H1 (cell line): Measurements from ENCODE around the gene MYMX. TPM values are rescaled to one million over a fixed set of nuclear protein-coding genes. Genes with fewer than 3 reads are reported as not detected.

ENCODE experiments used
- CTCF ChIA-PET: fragments of 300-600 bp; sonication (Branson Sonifier 250); formaldehyde crosslinking; loops from one replicate; lab custom pipeline; 2021; ENCODE audit not compliant: partially characterized antibody; lab: Charles Lee
- POLR2A ChIA-PET: fragments of 300-600 bp; sonication (Branson Sonifier 250); formaldehyde crosslinking; loops from one replicate; lab custom pipeline; 2021; ENCODE audit warnings: inconsistent platforms; ENCODE audit not compliant: partially characterized antibody; lab: Charles Lee
- DNase-seq, 2 experiments: peaks; one replicate each; pipeline versions ENCODE4 v3.0.0 to v3.0.0-alpha.2; 2010 to 2022; ENCODE audit warnings: low spot score in 2 of 2, low read depth in 1 of 2, mixed read lengths in 1 of 2
- FAIRE-seq: peaks from 2 replicates; lab custom pipeline; 2011; peaks lifted over from hg19 to GRCh38; lab: Jason Lieb, UNC
- H2AFZ ChIP-seq: 2 replicates; pipeline ENCODE4 v1.8.1; 2012; ENCODE audit warnings: low read length, inconsistent platforms
- H2AK5ac ChIP-seq: 2 replicates; pipeline ENCODE4 v1.6.1; 2013; ENCODE audit warnings: low read depth, low read length
- H2BK120ac ChIP-seq: replicated peaks from 2 replicates; pipeline ENCODE3; 2013; ENCODE audit warnings: low read depth, low read length, inconsistent platforms
- H2BK12ac ChIP-seq: 2 replicates; pipeline ENCODE4 v1.6.1; 2013; ENCODE audit warnings: low read depth, low read length
- H2BK15ac ChIP-seq: 2 replicates; pipeline ENCODE4 v1.6.1; 2013; ENCODE audit warnings: low read length
- H2BK20ac ChIP-seq: 2 replicates; pipeline ENCODE4 v1.6.1; 2013; ENCODE audit warnings: low read length
- H2BK5ac ChIP-seq: 2 replicates; pipeline ENCODE4 v1.6.1; 2013; ENCODE audit warnings: low read depth, low read length
- H3K14ac ChIP-seq: 2 replicates; pipeline ENCODE4 v1.6.1; 2013; ENCODE audit warnings: inconsistent platforms; ENCODE audit not compliant: insufficient read length
- H3K18ac ChIP-seq: 2 replicates; pipeline ENCODE4 v1.6.1; 2013; ENCODE audit warnings: low read length; ENCODE audit errors: extremely low read depth
- H3K23ac ChIP-seq: 2 replicates; pipeline ENCODE4 v1.6.1; 2013; ENCODE audit warnings: inconsistent platforms; ENCODE audit not compliant: insufficient read length
- H3K23me2 ChIP-seq: 2 replicates; pipeline ENCODE4 v1.6.1; 2013; ENCODE audit warnings: low read depth, low read length
- H3K27ac ChIP-seq: 2 replicates; pipeline ENCODE4 v1.6.1; 2011; ENCODE audit warnings: low read depth, low read length, inconsistent platforms
- H3K27me3 ChIP-seq, 4 experiments: replicated peaks in 1 of 4; 1 replicate in 1 of 4; 2 replicates in 3 of 4; pipeline versions ENCODE4 v1.6.1 to v1.8.1; 2011 to 2013; ENCODE audit warnings: low read length in 3 of 4, mild to moderate bottlenecking in 3 of 4, inconsistent platforms in 2 of 4, mixed read lengths in 2 of 4, moderate library complexity in 1 of 4; ENCODE audit not compliant: control insufficient read depth in 3 of 4, insufficient read depth in 3 of 4; ENCODE audit errors: extremely low read depth in 1 of 4
- H3K36me3 ChIP-seq, 4 experiments: 2 replicates each; pipeline versions ENCODE4 v1.6.1 to v1.8.1; 2011 to 2013; ENCODE audit warnings: mild to moderate bottlenecking in 4 of 4, low read length in 3 of 4, moderate library complexity in 2 of 4, control low read depth in 1 of 4, inconsistent platforms in 1 of 4; ENCODE audit not compliant: insufficient read depth in 4 of 4, control insufficient read depth in 2 of 4
- H3K4ac ChIP-seq: replicated peaks from 2 replicates; pipeline ENCODE3; 2013; ENCODE audit warnings: low read length, low read depth, mixed read lengths, inconsistent platforms; ENCODE audit not compliant: insufficient read length
- H3K4me1 ChIP-seq, 4 experiments: replicated peaks in 1 of 4; 1 replicate in 1 of 4; 2 replicates in 3 of 4; pipeline versions ENCODE4 v1.6.1 to v1.8.1; 2011 to 2013; ENCODE audit warnings: low read length in 3 of 4, inconsistent platforms in 2 of 4, mixed read lengths in 1 of 4; ENCODE audit not compliant: insufficient read depth in 4 of 4, control insufficient read depth in 3 of 4
- H3K4me2 ChIP-seq, 2 experiments: 2 replicates each; pipeline versions ENCODE4 v1.6.1 to v1.8.1; 2011 to 2013; ENCODE audit warnings: low read depth in 2 of 2, low read length in 2 of 2, control low read depth in 1 of 2, inconsistent platforms in 1 of 2, mild to moderate bottlenecking in 1 of 2; ENCODE audit not compliant: insufficient read depth in 1 of 2
- H3K4me3 ChIP-seq, 4 experiments: fragments of 200-600, 300-600 bp in 1 of 4; sonication (generic), shearing (Covaris generic), sonication (Bioruptor Twin) in 1 of 4; 2 replicates each; pipeline versions ENCODE4 v1.5.1 to v1.8.1; 2011 to 2016; ENCODE audit warnings: low read length in 4 of 4, low read depth in 3 of 4, control low read depth in 2 of 4, inconsistent platforms in 2 of 4, mild to moderate bottlenecking in 2 of 4, mixed read lengths in 1 of 4, moderate library complexity in 1 of 4; ENCODE audit not compliant: insufficient read depth in 2 of 4; ENCODE audit errors: extremely low read depth in 1 of 4
- H3K56ac ChIP-seq: replicated peaks from 2 replicates; pipeline ENCODE3; 2013; ENCODE audit warnings: low read depth, mild to moderate bottlenecking, mixed read lengths, low read length, inconsistent platforms; ENCODE audit not compliant: insufficient read length
- H3K79me1 ChIP-seq: 2 replicates; pipeline ENCODE4 v1.6.1; 2013; ENCODE audit warnings: low read depth, low read length, control low read depth
- H3K79me2 ChIP-seq, 2 experiments: 2 replicates each; pipeline versions ENCODE4 v1.6.1 to v1.8.1; 2012 to 2013; ENCODE audit warnings: low read length in 2 of 2, mild to moderate bottlenecking in 2 of 2, inconsistent platforms in 1 of 2; ENCODE audit not compliant: insufficient read depth in 2 of 2, control insufficient read depth in 1 of 2
- H3K9ac ChIP-seq, 4 experiments: replicated peaks in 1 of 4; 1 replicate in 1 of 4; 2 replicates in 3 of 4; pipeline versions ENCODE4 v1.6.1 to v1.8.1; 2011 to 2013; ENCODE audit warnings: low read depth in 3 of 4, low read length in 3 of 4, control low read depth in 2 of 4, mild to moderate bottlenecking in 2 of 4, moderate library complexity in 2 of 4, inconsistent platforms in 1 of 4; ENCODE audit errors: extremely low read depth in 1 of 4
- H3K9me3 ChIP-seq, 2 experiments: 2 replicates each; pipeline versions ENCODE4 v1.6.1 to v1.8.1; 2012 to 2013; ENCODE audit warnings: mild to moderate bottlenecking in 2 of 2, moderate library complexity in 2 of 2, control low read depth in 1 of 2, inconsistent platforms in 1 of 2, low read depth in 1 of 2, low read length in 1 of 2, mixed read lengths in 1 of 2; ENCODE audit not compliant: insufficient read depth in 2 of 2
- H4K20me1 ChIP-seq, 2 experiments: replicated peaks in 1 of 2; 2 replicates each; pipeline versions ENCODE3 to v1.8.1; 2011 to 2013; ENCODE audit warnings: inconsistent platforms in 2 of 2, low read length in 2 of 2, mild to moderate bottlenecking in 1 of 2; ENCODE audit not compliant: insufficient read depth in 2 of 2, control insufficient read depth in 1 of 2
- H4K5ac ChIP-seq: 2 replicates; pipeline ENCODE4 v1.6.1; 2013; ENCODE audit warnings: low read length, low read depth, mixed read lengths, inconsistent platforms; ENCODE audit not compliant: insufficient read length
- H4K8ac ChIP-seq: 2 replicates; pipeline ENCODE4 v1.8.0; 2013; ENCODE audit warnings: mild to moderate bottlenecking, moderate library complexity, low read length, inconsistent platforms; ENCODE audit not compliant: insufficient read depth; ENCODE audit errors: extremely low read depth
- H4K91ac ChIP-seq: replicated peaks from 2 replicates; pipeline ENCODE3; 2013; ENCODE audit warnings: low read length, mixed read lengths, inconsistent platforms; ENCODE audit not compliant: insufficient read length
- ASH2L ChIP-seq: fragments of 200-600, 300-600 bp; sonication (generic); IDR thresholded peaks from one replicate; pipeline ENCODE4 v1.7.1; 2017; ENCODE audit warnings: low read length
- ATF3 ChIP-seq: IDR thresholded peaks from 2 replicates; pipeline ENCODE4 v1.6.1; 2011; ENCODE audit warnings: low read depth, mild to moderate bottlenecking, low read length; ENCODE audit not compliant: insufficient read depth
- CHD2 ChIP-seq: IDR thresholded peaks from 2 replicates; pipeline ENCODE4 v1.6.1; 2012; ENCODE audit warnings: low read length, improper control_type of control experiment
- CTBP2 ChIP-seq: IDR thresholded peaks from 2 replicates; pipeline ENCODE4 v1.7.0; 2011; ENCODE audit warnings: borderline replicate concordance, mild to moderate bottlenecking, moderate library complexity, mixed read lengths, low read length; ENCODE audit not compliant: insufficient read depth, insufficient read length
- FOSL1 ChIP-seq: IDR thresholded peaks from 2 replicates; pipeline ENCODE4 v1.6.1; 2011; ENCODE audit warnings: mild to moderate bottlenecking, low read depth, low read length, moderate library complexity; ENCODE audit not compliant: insufficient read depth
- HDAC2 ChIP-seq, 2 experiments: fragments of 300-600 bp in 1 of 2; sonication (generic) in 1 of 2; IDR thresholded peaks; 2 replicates each; pipeline ENCODE4 v1.6.1; 2011 to 2012; ENCODE audit warnings: low read depth in 2 of 2, low read length in 2 of 2, mild to moderate bottlenecking in 2 of 2, moderate library complexity in 2 of 2, borderline replicate concordance in 1 of 2, inconsistent platforms in 1 of 2
- POLR2AphosphoS5 ChIP-seq: IDR thresholded peaks from 2 replicates; pipeline ENCODE4 v1.6.1; 2011; ENCODE audit warnings: low read depth, low read length
- RBBP5 ChIP-seq: IDR thresholded peaks from 2 replicates; pipeline ENCODE4 v1.7.1; 2012; ENCODE audit warnings: low read depth, mild to moderate bottlenecking, inconsistent platforms, low read length, moderate library complexity, borderline replicate concordance
- SP2 ChIP-seq: IDR thresholded peaks from 2 replicates; pipeline ENCODE4 v1.6.1; 2012; ENCODE audit warnings: mild to moderate bottlenecking, low read length, inconsistent platforms
- SUZ12 ChIP-seq: fragments of 200-600 bp; sonication (generic); IDR thresholded peaks from 2 replicates; pipeline ENCODE4 v1.6.1; 2012; ENCODE audit warnings: mild to moderate bottlenecking, inconsistent platforms, low read length, moderate library complexity, mixed read lengths
- TEAD4 ChIP-seq: IDR thresholded peaks from 2 replicates; pipeline ENCODE4 v1.6.1; 2012; ENCODE audit warnings: low read depth, low read length, inconsistent platforms, mixed read lengths
- USF2 ChIP-seq: IDR thresholded peaks from 2 replicates; pipeline ENCODE4 v1.6.1; 2011; ENCODE audit warnings: low read length, improper control_type of control experiment
- WGBS, 2 experiments: shearing (Covaris generic) in 1 of 2; methylation state at CpG; one replicate each; pipeline versions ENCODE4 v1.1.6 to v1.1.7; 2013 to 2015; ENCODE audit warnings: low lambda C conversion rate in 2 of 2, mixed read lengths in 2 of 2, inconsistent platforms in 1 of 2, low coverage in 1 of 2, missing lambda C conversion rate in 1 of 2; ENCODE audit not compliant: insufficient replicate concordance in 2 of 2, insufficient coverage in 1 of 2, insufficient read length in 1 of 2; ENCODE audit errors: extremely low coverage in 1 of 2, missing lambda C conversion rate in 1 of 2; 5-methylcytosine and 5-hydroxymethylcytosine counted together
- polyA plus RNA-seq, 7 experiments: library from polyadenylated mRNA; depleted of rRNA in 3 of 7; stranded (reverse) in 5 of 7; unstranded in 2 of 7; fragments of >200 nt in 5 of 7; fragments of 200-250 nt in 2 of 7; gene quantifications; 1 replicate in 5 of 7; 2 replicates in 1 of 7; 4 replicates in 1 of 7; pipeline versions ENCODE4 v1.2.1 to v1.2.3, GENCODE V29; 2011 to 2013; ENCODE audit warnings: missing spikeins in 2 of 7, mixed read lengths in 2 of 7
- total RNA-seq: library from RNA; stranded (reverse); fragmentation: NEBNext Ultra II Directional; extraction: Animal tissue kit (Norgen Biotek cat#: 25700); gene quantifications from 2 replicates; pipeline ENCODE4 v1.2.1, GENCODE V29; 2021

The MYMX gene
- total and polyA plus RNA-seq, 2 of the 8 experiments (the other 6 are each of a cell fraction or from before 2014, with no cell fraction given) = 4.7 to 6.9 TPM

DNA sequence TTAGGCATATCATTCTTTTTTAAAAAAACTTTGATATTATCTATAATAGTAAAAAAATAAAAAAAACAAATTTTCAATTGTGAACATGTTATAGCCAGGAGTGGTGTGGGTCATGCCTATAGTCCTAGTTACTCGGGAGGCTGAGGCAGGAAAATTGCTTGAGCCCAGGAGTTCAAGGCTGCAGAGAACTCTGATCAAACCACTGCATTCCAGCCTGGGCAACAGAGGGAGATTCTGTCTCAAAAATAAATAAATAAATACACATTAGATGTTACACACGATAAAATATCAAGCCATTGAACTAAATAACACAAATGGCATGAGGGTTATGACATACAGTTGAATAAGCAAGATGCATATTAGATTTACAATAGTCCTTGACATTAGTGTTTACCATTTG is 27.9 kb upstream of the MYMX start:
- Histone ChIP-seq H3K4me1 (peaks cover 4 to 15% (median 6%) of the 10 kb centered on the region in 4 experiments), H3K9ac (no peak overlapping the region), H4K5ac (no peak overlapping the region), H2BK12ac (no peak overlapping the region), H4K91ac (no peak overlapping the region), H2BK20ac (no peak overlapping the region), H3K56ac (no peak overlapping the region), H3K4me3 (no peak overlapping the region), H2AFZ (no peak overlapping the region), H2AK5ac (no peak overlapping the region), H3K18ac (no peak overlapping the region), H4K20me1 (no peaks in the 10 kb centered on the region), H3K36me3 (no peaks in the 10 kb centered on the region), H4K8ac (no peak overlapping the region), H2BK15ac (no peak overlapping the region), H3K27me3 (no peaks in the 10 kb centered on the region; a peak in 1 of 7 replicates), H3K27ac (no peak overlapping the region), H3K4ac (no peak overlapping the region), H3K79me1 (no peaks in the 10 kb centered on the region), H3K14ac (no peak overlapping the region), H3K23me2 (peaks cover 3% of the 10 kb centered on the region; the same call in 1 of the 2 replicates), H3K9me3 (no peaks in the 10 kb centered on the region), H2BK5ac (no peak overlapping the region), H3K79me2 (no peaks in the 10 kb centered on the region), H3K4me2 (no peak overlapping the region), H2BK120ac (no peak overlapping the region), H3K23ac (no peak overlapping the region)
- CTCF ChIA-PET = interaction anchor here (0.9 to 7.6 kb wide), 4 partner anchors 17 to 58 kb away, joined by 3 to 41 read pairs (median 4); partner anchors contain the start of gene HSP90AB1
- 87% methylated on average over 2 of the region's 2 CpGs; no CpG with 5 or more reads in 1 of the 2 experiments for WGBS, 2 experiments
- DNase-seq (no peak), FAIRE-seq (no peak)
- POLR2A ChIA-PET = interaction anchor here (1.0 to 1.7 kb wide), 7 partner anchors 9 to 66 kb away, joined by 3 to 7 read pairs (median 4); partner anchors contain the start of gene HSP90AB1
- no peak for TF ChIP-seq SP2
- TF ChIP-seq ASH2L = no peak
- no peak for TF ChIP-seq FOSL1
- TF ChIP-seq TEAD4 = no peak
- no peak for TF ChIP-seq CHD2
- TF ChIP-seq ATF3 = no peak
- TF ChIP-seq SUZ12 = no peak
- no peak for TF ChIP-seq HDAC2 (IDR thresholded peaks at IDR 0.05; ENCODE audit: borderline replicate concordance in 1 of 2, low read depth in 2 of 2, low read length in 2 of 2)
- no peak for TF ChIP-seq USF2
- TF ChIP-seq RBBP5 = no peak
- no peak for TF ChIP-seq CTBP2
- TF ChIP-seq POLR2AphosphoS5 = no peak
